ENCODE measurements around the gene TBX3.
"Not testable (repeated sequence)": the region's sequence is repeated elsewhere in the genome, so short reads cannot be mapped to it uniquely, and the experiment has no call there.

The TBX3 gene

GRCh38 chr12:114684098-114684869 is at the start of gene TBX3:
TSS of gene TBX3 (minus strand) at chr12:114684175. CDS start at chr12:114683200, 975 bp downstream.
- H3K4me3 ChIP-seq (ENCODE audit: low read depth, low read length) = peak within 1 kb of the TSS; percentile 36

- H3K4me3 ChIP-seq (ENCODE audit: low read depth, low read length) = no peak overlapping the region
Measured at GRCh38 chr12:114732426-114733030, 48.6 kb upstream of the TBX3 start.

GRCh38 chr12:114729731-114730130 is 45.8 kb upstream of the TBX3 start:
- no peak overlapping the region for H3K4me3 ChIP-seq (ENCODE audit: low read depth, low read length)

- no peak overlapping the region for H3K4me3 ChIP-seq (ENCODE audit: low read depth, low read length)
Measured at GRCh38 chr12:114726092-114726710, 42.2 kb upstream of the TBX3 start.

GRCh38 chr12:114722176-114722575 is 38.2 kb upstream of the TBX3 start:
- not testable (repeated sequence) for H3K4me3 ChIP-seq (ENCODE audit: low read depth, low read length)

- no peak overlapping the region for H3K4me3 ChIP-seq (ENCODE audit: low read depth, low read length)
Measured at GRCh38 chr12:114721266-114721665, 37.3 kb upstream of the TBX3 start.

- no peak overlapping the region for H3K4me3 ChIP-seq (ENCODE audit: low read depth, low read length)
Measured at GRCh38 chr12:114713466-114714215, 29.7 kb upstream of the TBX3 start.

- no peak overlapping the region for H3K4me3 ChIP-seq (ENCODE audit: low read depth, low read length)
Measured at GRCh38 chr12:114711689-114712152, 27.7 kb upstream of the TBX3 start.

- H3K4me3 ChIP-seq (ENCODE audit: low read depth, low read length) = no peak overlapping the region
Measured at GRCh38 chr12:114710151-114710550, 26.2 kb upstream of the TBX3 start.

GRCh38 chr12:114709112-114709511 is 25.1 kb upstream of the TBX3 start:
- H3K4me3 ChIP-seq (ENCODE audit: low read depth, low read length) = no peak overlapping the region

- not testable (repeated sequence) for H3K4me3 ChIP-seq (ENCODE audit: low read depth, low read length)
Measured at GRCh38 chr12:114708598-114708997, 24.6 kb upstream of the TBX3 start.

GRCh38 chr12:114704096-114704495 is 20.1 kb upstream of the TBX3 start:
- no peak overlapping the region for H3K4me3 ChIP-seq (ENCODE audit: low read depth, low read length)

- H3K4me3 ChIP-seq (ENCODE audit: low read depth, low read length) = no peak overlapping the region
Measured at GRCh38 chr12:114703060-114703493, 19.1 kb upstream of the TBX3 start.

- no peak overlapping the region for H3K4me3 ChIP-seq (ENCODE audit: low read depth, low read length)
Measured at GRCh38 chr12:114702462-114702861, 18.5 kb upstream of the TBX3 start.

GRCh38 chr12:114701553-114701952 is 17.6 kb upstream of the TBX3 start:
- no peak overlapping the region for H3K4me3 ChIP-seq (ENCODE audit: low read depth, low read length)

- no peak overlapping the region for H3K4me3 ChIP-seq (ENCODE audit: low read depth, low read length)
Measured at GRCh38 chr12:114701104-114701414, 17.1 kb upstream of the TBX3 start.

GRCh38 chr12:114700392-114701103 is 16.6 kb upstream of the TBX3 start:
- H3K4me3 ChIP-seq (ENCODE audit: low read depth, low read length) = no peak overlapping the region

- H3K4me3 ChIP-seq (ENCODE audit: low read depth, low read length) = no peak overlapping the region
Measured at GRCh38 chr12:114698566-114699163, 14.7 kb upstream of the TBX3 start.

- peak overlapping the region; percentile 10 for H3K4me3 ChIP-seq (ENCODE audit: low read depth, low read length)
Measured at GRCh38 chr12:114697741-114698565, 14.0 kb upstream of the TBX3 start.

Measured in iPS-11a (cell line).